Mesodermal cell (in vitro differentiated cells): ENCODE results near the gene CSF2.
"Not testable (repeated sequence)": the region's sequence is repeated elsewhere in the genome, so short reads cannot be mapped to it uniquely, and the experiment has no call there.

ENCODE experiments used
- H3K27ac ChIP-seq: 2 replicates; pipeline ENCODE4 v1.7.0; 2013; ENCODE audit warnings: mild to moderate bottlenecking, low read depth, low read length, moderate library complexity; ENCODE audit not compliant: severe bottlenecking
- H3K36me3 ChIP-seq: 2 replicates; pipeline ENCODE4 v1.7.1; 2013; ENCODE audit warnings: mild to moderate bottlenecking, low read length, moderate library complexity; ENCODE audit not compliant: control insufficient read depth, insufficient read depth
- H3K4me1 ChIP-seq: one replicate; pipeline ENCODE4 v1.7.1; 2013; ENCODE audit warnings: mild to moderate bottlenecking, low read length; ENCODE audit not compliant: insufficient read depth, control insufficient read depth, poor library complexity, severe bottlenecking
- H3K4me3 ChIP-seq: 2 replicates; pipeline ENCODE4 v1.7.0; 2013; ENCODE audit warnings: low read length, control low read depth, mild to moderate bottlenecking; ENCODE audit not compliant: insufficient read depth, poor library complexity, severe bottlenecking; ENCODE audit errors: extremely low read depth
- H3K9me3 ChIP-seq: 2 replicates; pipeline ENCODE4 v1.7.1; 2013; ENCODE audit warnings: mild to moderate bottlenecking, low read length, moderate library complexity; ENCODE audit not compliant: control insufficient read depth
- WGBS, 2 experiments: methylation state at CpG; one replicate each; pipeline ENCODE4 v1.1.5; 2013; ENCODE audit warnings: missing lambda C conversion rate in 2 of 2; ENCODE audit not compliant: insufficient coverage in 2 of 2; 5-methylcytosine and 5-hydroxymethylcytosine counted together

Gene CSF2

DNA sequence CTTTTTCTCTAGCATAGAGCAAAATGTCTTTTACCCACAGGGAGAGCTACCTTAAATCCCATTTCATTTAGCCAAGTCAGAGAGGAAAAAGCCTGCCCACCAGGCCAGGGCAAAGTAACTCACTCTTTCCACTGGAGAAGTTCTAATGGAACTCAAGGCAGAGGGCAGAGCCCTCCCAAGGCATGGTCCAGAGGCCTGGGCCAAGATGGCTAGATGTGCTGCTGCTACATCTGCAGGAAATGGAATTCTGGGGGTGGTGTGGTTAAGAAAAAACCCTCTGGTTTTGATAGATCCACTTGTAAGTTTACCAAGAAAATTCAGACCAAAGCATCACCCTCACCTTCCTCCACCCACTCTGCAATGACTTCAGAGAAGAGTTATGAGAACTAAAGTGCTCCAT, 37.3 kb downstream of the CSF2 start:
- H3K4me1 ChIP-seq: no peaks in the 10 kb centered on the region
- H3K27ac ChIP-seq: no peak overlapping the region

DNA sequence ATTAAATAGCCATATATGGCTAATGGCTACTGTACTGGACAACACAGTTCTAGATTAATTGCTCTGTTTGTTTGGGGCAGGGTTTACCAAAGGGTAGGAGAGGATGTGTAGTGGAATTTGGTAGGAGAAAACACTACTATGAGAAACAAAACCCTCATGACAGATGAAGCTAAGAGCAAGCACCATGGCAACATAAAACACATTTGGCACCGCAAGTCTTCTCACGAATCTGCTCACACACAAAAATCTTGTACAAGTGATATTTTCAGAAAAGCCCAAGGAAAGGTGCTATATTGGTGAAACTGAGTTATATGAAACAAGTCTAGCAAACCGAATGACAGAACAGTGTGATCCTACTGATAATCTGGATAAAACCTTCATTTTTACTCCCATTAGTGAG, 38.5 kb downstream of the CSF2 start:
- no peaks in the 10 kb centered on the region for H3K9me3 ChIP-seq
- WGBS, 2 experiments: no CpG with 5 or more reads among the region's 3 CpGs
- no peaks in the 10 kb centered on the region for H3K4me1 ChIP-seq
- no peak overlapping the region for H3K4me3 ChIP-seq
- H3K27ac ChIP-seq: no peak overlapping the region
- H3K36me3 ChIP-seq: no peaks in the 10 kb centered on the region

More for the DNA sequence above, 37.3 kb downstream of the CSF2 start:
- Histone ChIP-seq H3K36me3 (no peaks in the 10 kb centered on the region), H3K4me3 (no peak overlapping the region), H3K9me3 (no peaks in the 10 kb centered on the region)

DNA sequence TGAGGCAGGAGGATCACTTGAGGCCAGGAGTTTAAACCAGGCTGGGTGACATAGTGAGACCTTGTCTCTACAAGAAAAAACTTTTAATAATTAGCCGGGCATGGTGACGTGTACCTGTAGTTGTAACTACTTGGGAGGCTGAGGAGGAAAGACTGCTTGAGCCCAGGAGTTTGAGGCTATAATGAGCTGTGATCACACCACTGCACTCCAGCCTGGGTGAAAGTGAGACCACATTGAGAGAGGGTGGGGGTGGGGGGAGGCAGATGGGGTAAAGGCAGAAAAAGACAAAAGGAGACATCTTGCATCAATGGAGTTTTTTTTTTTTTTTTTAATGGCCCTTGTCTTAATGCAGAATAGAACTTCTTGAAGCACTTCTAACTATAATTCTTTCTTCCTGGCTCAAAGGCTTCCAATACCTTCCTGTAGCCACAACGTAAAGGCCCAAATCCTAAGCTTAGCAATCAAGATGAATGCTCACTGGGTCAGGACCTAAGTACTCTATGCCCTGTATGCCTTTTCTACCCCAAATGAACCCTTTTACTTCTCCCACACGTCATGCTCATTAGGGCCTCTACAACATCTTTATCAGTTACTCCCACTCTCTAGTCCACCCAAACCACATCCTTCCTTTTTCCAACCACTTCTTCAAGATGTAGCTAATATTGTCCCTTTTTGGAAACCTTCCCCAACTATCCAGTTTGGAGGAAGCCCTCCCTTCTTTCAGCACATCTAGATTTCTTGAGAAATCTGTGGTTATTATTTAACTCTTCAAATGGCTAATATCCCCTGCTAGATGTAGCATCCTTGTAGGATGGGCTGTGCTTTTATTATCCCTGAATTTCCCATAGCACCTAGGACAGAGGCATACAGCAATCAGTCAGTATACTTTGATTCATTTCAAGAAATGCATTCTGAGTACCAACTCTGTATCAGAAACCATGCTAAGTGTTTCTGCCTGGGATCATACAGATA, 40.8 kb downstream of the CSF2 start:
- no peak overlapping the region for H3K4me3 ChIP-seq
- no peaks in the 10 kb centered on the region for H3K4me1 ChIP-seq
- no peaks in the 10 kb centered on the region for H3K9me3 ChIP-seq
- 68 to 80% methylated on average over 4 of the region's 4 CpGs for WGBS, 2 experiments
- H3K27ac ChIP-seq: no peak overlapping the region
- no peaks in the 10 kb centered on the region for H3K36me3 ChIP-seq

DNA sequence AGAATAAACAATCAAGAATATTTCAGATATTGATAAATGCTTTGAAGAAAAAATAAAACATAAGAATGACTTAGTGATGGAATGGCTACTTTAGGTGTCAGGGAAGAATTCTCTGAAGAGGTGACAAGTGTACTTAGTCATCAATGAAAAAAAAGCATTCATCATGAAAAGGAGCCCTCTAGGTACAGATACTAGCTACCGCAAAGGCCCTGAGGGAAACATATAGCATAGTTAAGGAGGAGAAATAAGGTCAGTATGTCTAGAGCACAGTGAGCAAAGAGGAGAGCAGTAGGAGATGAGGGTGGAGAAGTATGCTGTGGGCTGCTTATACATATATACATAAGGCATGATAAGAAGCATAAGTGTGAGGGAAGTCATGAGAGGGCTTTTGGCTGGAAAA, 41.8 kb downstream of the CSF2 start:
- Histone ChIP-seq H3K9me3 (no peaks in the 10 kb centered on the region), H3K4me1 (no peaks in the 10 kb centered on the region), H3K4me3 (no peak overlapping the region), H3K36me3 (no peaks in the 10 kb centered on the region), H3K27ac (no peak overlapping the region)
- WGBS, 2 experiments: 100% methylated on average over 1 of the region's 1 CpG

DNA sequence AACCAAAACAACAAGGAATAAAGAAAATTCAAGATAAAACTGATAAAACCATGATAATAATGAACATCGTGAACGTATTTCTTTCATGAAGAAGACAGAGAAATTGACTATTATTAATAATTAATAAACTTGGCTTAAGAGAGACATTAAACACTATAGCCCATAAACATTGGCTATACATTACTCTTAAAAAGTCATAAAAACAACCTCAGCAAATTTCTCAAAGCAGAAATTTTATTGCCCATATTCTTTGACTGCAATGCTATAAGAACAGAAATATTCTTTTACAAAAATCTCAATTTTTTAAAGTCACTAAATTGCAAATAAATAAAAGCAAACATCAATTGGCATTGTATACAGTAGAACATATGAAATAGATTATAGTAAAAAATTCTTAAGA, 42.5 kb downstream of the CSF2 start:
- Histone ChIP-seq H3K36me3 (no peaks in the 10 kb centered on the region), H3K27ac (no peak overlapping the region), H3K9me3 (no peaks in the 10 kb centered on the region), H3K4me3 (no peak overlapping the region), H3K4me1 (no peaks in the 10 kb centered on the region)
- no CpG with 5 or more reads among the region's 2 CpGs for WGBS, 2 experiments

DNA sequence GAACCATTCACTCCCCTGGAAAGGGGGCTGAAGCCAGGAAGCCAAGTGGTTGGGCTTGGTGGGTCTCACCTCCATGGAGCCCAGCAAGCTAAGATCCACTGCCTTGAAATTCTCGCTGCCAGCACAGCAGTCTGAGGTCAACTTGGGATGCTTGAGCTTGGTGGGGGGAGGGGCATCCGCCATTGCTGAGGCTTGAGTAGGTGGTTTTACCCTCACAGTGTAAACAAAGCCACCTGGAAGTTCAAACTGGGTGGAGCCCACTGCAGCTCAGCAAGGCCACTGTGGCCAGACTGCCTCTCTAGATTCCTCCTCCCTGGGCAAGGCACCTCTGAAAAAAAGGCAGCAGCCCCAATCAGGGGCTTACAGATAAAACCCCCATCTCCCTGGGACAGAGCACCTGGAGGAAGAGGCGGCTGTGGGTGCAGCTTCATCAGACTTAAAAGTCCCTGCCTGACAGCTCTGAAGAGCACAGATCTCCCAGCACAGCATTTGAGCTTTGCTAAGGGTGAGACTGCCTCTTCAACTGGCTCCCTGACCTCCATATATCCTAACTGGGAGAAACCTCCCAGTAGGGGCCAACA, 43.4 kb downstream of the CSF2 start:
- H3K36me3 ChIP-seq, H3K4me1 ChIP-seq, H3K4me3 ChIP-seq, H3K9me3 ChIP-seq, H3K27ac ChIP-seq: not testable (repeated sequence)
- 69 to 100% methylated on average over 1 to 2 of the region's 3 CpGs for WGBS, 2 experiments

DNA sequence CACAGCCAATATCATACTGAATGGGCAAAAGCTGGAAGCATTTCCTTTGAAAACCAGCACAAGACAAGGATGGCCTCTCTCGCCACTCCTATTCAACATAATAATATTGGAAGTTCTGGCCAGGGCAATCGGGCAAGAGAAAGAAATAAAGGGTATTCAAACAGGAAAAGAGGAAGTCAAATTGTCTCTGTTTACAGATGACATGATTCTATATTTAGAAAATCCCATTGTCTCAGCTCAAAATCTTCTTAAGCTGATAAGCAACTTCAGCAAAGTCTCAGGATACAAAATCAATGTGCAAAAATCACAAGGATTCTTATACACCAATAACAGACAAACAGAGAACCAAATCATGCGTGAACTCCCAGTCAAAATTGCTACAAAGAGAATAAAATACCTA, 47.1 kb downstream of the CSF2 start:
- WGBS, 2 experiments: 100% methylated on average over 1 of the region's 3 CpGs; no CpG with 5 or more reads in 1 of the 2 experiments
- H3K4me1 ChIP-seq: not testable (repeated sequence)

DNA sequence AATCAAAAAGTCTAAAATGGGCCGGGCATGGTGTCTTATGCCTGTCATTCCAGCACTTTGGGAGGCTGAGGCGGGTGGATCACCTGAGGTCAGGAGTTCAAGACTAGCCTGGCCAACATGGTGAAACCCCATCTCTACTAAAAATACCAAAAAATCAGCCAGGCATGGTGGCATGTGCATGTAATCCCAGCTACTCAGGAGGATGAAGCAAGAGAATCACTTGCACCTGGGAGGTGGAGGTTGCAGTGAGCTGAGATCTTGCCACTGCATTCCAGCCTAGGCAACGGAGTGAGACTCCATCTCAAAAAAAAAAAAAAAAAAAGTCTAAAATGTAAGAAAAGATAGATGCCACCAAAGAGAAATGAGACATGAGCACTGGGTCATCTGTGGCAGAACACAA, 49.4 kb downstream of the CSF2 start:
- not testable (repeated sequence) for H3K9me3 ChIP-seq, H3K4me1 ChIP-seq, H3K36me3 ChIP-seq, H3K27ac ChIP-seq, H3K4me3 ChIP-seq
- WGBS, 2 experiments: 63 to 80% methylated on average over 1 to 2 of the region's 3 CpGs

More for the DNA sequence above, 47.1 kb downstream of the CSF2 start:
- H3K27ac ChIP-seq, H3K36me3 ChIP-seq, H3K9me3 ChIP-seq, H3K4me3 ChIP-seq: not testable (repeated sequence)

DNA sequence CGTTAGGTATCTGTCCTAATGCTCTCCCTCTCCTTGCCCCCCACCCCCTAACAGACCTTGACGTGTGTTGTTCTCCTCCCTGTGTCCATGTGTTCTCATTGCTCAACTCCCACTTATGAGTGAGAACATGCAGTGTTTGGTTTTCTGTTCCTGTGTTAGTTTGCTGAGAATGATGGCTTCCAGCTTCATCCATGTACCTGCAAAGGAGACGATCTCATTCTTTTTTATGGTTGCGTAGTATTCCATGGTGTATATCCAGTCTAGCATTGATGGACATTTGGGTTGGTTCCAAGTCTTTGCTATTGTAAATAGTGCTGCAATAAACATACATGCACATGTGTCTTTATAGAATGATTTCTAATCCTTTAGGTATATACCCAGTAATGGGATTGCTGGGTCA, 50.0 kb downstream of the CSF2 start:
- 94% methylated on average over 3 of the region's 4 CpGs; no CpG with 5 or more reads in 1 of the 2 experiments for WGBS, 2 experiments
- not testable (repeated sequence) for H3K36me3 ChIP-seq, H3K4me3 ChIP-seq, H3K4me1 ChIP-seq, H3K27ac ChIP-seq, H3K9me3 ChIP-seq
